ENCODE data around the gene KIF1A.

GRCh38 chr2:240713928-240714746, 105.9 kb downstream of the KIF1A start:
- no peak for TF ChIP-seq CTCF (IDR thresholded peaks at IDR 0.05; ENCODE audit: insufficient read depth, low read length)
- TF ChIP-seq SPI1 (IDR thresholded peaks at IDR 0.05; ENCODE audit: borderline replicate concordance, low read depth): no peak
- no peak for TF ChIP-seq GABPA (IDR thresholded peaks at IDR 0.05; ENCODE audit: low read depth)
- TF ChIP-seq POLR2AphosphoS5 (IDR thresholded peaks at IDR 0.05; ENCODE audit: low read depth): no peak

Measured in HL-60 (cell line).